ENCODE data around the gene KBTBD6. TPM values are rescaled to one million over a fixed set of nuclear protein-coding genes. Genes with fewer than 3 reads are reported as not detected.
"Not testable (repeated sequence)": the region's sequence is repeated elsewhere in the genome, so short reads cannot be mapped to it uniquely, and the experiment has no call there.

Gene KBTBD6, protein sequence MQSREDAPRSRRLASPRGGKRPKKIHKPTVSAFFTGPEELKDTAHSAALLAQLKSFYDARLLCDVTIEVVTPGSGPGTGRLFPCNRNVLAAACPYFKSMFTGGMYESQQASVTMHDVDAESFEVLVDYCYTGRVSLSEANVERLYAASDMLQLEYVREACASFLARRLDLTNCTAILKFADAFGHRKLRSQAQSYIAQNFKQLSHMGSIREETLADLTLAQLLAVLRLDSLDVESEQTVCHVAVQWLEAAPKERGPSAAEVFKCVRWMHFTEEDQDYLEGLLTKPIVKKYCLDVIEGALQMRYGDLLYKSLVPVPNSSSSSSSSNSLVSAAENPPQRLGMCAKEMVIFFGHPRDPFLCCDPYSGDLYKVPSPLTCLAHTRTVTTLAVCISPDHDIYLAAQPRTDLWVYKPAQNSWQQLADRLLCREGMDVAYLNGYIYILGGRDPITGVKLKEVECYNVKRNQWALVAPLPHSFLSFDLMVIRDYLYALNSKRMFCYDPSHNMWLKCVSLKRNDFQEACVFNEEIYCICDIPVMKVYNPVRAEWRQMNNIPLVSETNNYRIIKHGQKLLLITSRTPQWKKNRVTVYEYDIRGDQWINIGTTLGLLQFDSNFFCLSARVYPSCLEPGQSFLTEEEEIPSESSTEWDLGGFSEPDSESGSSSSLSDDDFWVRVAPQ
- 2.9 TPM for polyA plus RNA-seq (2013)

DNA sequence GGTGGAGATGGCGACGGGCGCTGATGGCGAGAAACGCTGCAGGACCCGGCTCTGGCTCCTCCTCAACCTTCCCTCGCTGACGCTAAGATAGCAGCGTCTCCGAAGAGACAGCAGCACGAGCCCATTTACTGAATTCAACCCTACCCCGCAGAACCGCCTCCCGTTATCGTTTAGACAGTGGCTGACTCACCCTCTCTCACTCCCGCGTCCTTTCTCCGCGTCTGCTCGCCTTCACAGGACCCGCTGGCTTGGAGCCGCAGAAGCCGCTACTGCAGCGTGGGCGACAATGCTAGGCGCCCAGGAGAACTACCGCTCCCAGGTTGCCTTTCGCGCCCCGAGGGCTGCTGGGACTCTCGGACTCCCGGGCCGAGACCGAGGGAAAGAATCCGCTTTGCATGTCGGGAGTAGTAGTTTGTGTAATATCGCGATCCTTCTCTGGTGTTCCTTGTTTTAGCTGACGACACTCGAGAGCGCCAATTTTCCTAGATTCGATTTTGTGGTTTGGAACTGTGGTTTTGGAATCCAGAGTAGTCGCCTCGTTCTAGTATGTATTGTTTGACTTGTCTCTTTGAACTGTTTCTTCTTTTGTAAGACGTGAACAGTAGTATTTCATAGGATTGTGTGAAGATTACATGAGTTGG is at the start of gene KBTBD6:
Gene KBTBD6 (minus strand): TSS at position 291 of the 641 bp plus-strand sequence. CDS start 291 bp downstream, outside the sequence.
- Histone ChIP-seq H3K27ac (ENCODE audit: insufficient read depth in 1 of 2, low read depth in 1 of 2, low read length in 2 of 2, poor library complexity in 1 of 2, severe bottlenecking in 2 of 2) (peak within 1 kb of the TSS; percentile 83 to 84), H3K9me3 (ENCODE audit: control extremely low read depth in 1 of 5, control insufficient read depth in 4 of 5, insufficient read depth in 2 of 5, low read depth in 1 of 5, low read length in 4 of 5) (no peaks in the 10 kb centered on the region), H3K4me1 (ENCODE audit: control extremely low read depth in 1 of 4, control insufficient read depth in 4 of 4, insufficient read depth in 4 of 4, low read length in 3 of 4) (peaks cover 8 to 33% (median 21%) of the 10 kb centered on the region in 4 experiments), H3K27me3 (replicated peaks in 2 of 5; ENCODE audit: control insufficient read depth in 4 of 5, insufficient read depth in 5 of 5, low read length in 4 of 5) (no peaks in the 10 kb centered on the region), H3K4me3 (ENCODE audit: control insufficient read depth in 1 of 7, extremely low read depth in 1 of 7, insufficient read depth in 4 of 7, low read depth in 2 of 7, low read length in 6 of 7) (peak within 1 kb of the TSS; percentile 81 to 96 (median 85)), H3K36me3 (ENCODE audit: control insufficient read depth in 4 of 4, insufficient read depth in 4 of 4, low read length in 3 of 4) (peaks cover 0 to 13% (median under 1%) of the 10 kb centered on the region in 4 experiments)
- ChIA-PET CTCF (no interaction called here), POLR2A (no interaction called here)
- peak; percentile 97 to 98 (median 98) for DNase-seq
- 0% methylated on average over 39 of the region's 45 CpGs for WGBS (ENCODE audit: insufficient coverage)

DNA sequence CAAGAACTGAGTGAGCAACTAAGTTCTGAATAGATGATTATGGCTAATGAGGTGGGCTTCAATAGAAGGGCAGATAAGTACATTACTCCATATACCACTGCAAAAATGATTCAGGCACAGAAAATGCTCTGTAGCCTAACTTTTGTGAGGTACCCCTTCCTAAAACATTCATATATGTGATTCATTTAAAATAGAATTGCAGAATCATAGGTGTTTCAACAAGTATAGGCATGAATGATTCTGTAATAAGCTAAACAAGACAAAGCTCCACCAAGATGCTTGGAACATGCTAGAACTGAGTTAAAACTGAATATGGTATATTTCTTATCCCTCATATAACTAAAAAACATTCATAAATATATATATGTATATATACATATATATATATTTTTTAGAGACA is 49.6 kb upstream of the KBTBD6 start:
- POLR2A ChIA-PET = no interaction called here

DNA sequence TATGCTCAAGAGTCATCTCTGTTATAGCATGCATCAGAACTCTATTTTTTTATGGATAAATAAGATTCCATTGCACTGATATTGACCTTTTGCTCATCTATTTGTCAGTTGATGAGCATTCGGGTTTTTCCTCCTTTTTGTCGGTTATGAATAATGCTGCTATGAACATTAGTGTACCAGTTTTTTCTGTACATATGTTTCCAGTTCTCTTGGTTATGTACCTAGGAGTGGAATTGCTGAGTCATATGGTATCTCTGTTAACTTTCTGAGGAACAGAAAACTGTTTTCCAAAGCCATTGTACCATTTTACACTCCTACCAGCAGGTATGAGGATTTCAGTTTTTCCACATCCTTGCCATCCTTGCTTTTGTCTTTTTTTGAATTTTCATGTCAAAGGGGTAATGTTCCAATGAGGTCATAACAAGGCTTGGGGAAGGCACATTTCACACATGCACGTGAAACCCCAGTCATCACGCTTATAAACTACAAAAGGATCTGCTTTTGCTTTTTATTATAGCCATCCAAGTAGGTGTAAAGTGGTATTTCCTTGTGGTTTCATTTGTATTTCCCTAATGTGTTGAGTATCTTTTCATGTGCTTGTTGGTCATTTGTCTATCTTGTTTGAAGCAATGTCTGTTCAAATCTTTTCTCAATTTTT is 47.1 kb upstream of the KBTBD6 start:
- Histone ChIP-seq H3K27ac (ENCODE audit: insufficient read depth in 1 of 2, low read depth in 1 of 2, low read length in 2 of 2, poor library complexity in 1 of 2, severe bottlenecking in 2 of 2) (no peak overlapping the region), H3K27me3 (replicated peaks in 2 of 5; ENCODE audit: control insufficient read depth in 4 of 5, insufficient read depth in 5 of 5, low read length in 4 of 5) (no peaks in the 10 kb centered on the region), H3K4me1 (ENCODE audit: control extremely low read depth in 1 of 4, control insufficient read depth in 4 of 4, insufficient read depth in 4 of 4, low read length in 3 of 4) (no peaks in the 10 kb centered on the region), H3K36me3 (ENCODE audit: control insufficient read depth in 4 of 4, insufficient read depth in 4 of 4, low read length in 3 of 4) (no peaks in the 10 kb centered on the region), H3K9me3 (ENCODE audit: control extremely low read depth in 1 of 5, control insufficient read depth in 4 of 5, insufficient read depth in 2 of 5, low read depth in 1 of 5, low read length in 4 of 5) (peaks cover 0 to 15% (median 3%) of the 10 kb centered on the region in 5 experiments), H3K4me3 (ENCODE audit: control insufficient read depth in 1 of 7, extremely low read depth in 1 of 7, insufficient read depth in 4 of 7, low read depth in 2 of 7, low read length in 6 of 7) (no peak overlapping the region)
- ChIA-PET POLR2A (no interaction called here), CTCF (interaction anchor here (1.0 kb wide), 1 partner anchor 40 kb away, joined by 3 read pairs; no protein-coding TSS in a partner anchor)
- WGBS (ENCODE audit: insufficient coverage) = 80% methylated on average over 1 of the region's 4 CpGs
- DNase-seq = no peak

More for the DNA sequence above, 49.6 kb upstream of the KBTBD6 start:
- H3K36me3 ChIP-seq (ENCODE audit: control insufficient read depth in 4 of 4, insufficient read depth in 4 of 4, low read length in 3 of 4) = no peaks in the 10 kb centered on the region
- no peak overlapping the region for H3K27ac ChIP-seq (ENCODE audit: insufficient read depth in 1 of 2, low read depth in 1 of 2, low read length in 2 of 2, poor library complexity in 1 of 2, severe bottlenecking in 2 of 2)
- H3K4me1 ChIP-seq (ENCODE audit: control extremely low read depth in 1 of 4, control insufficient read depth in 4 of 4, insufficient read depth in 4 of 4, low read length in 3 of 4) = no peaks in the 10 kb centered on the region
- H3K9me3 ChIP-seq (ENCODE audit: control extremely low read depth in 1 of 5, control insufficient read depth in 4 of 5, insufficient read depth in 2 of 5, low read depth in 1 of 5, low read length in 4 of 5) = no peaks in the 10 kb centered on the region
- no peak for DNase-seq
- H3K4me3 ChIP-seq (ENCODE audit: control insufficient read depth in 1 of 7, extremely low read depth in 1 of 7, insufficient read depth in 4 of 7, low read depth in 2 of 7, low read length in 6 of 7) = no peak overlapping the region
- CTCF ChIA-PET = no interaction called here
- no peaks in the 10 kb centered on the region for H3K27me3 ChIP-seq (replicated peaks in 2 of 5; ENCODE audit: control insufficient read depth in 4 of 5, insufficient read depth in 5 of 5, low read length in 4 of 5)

DNA sequence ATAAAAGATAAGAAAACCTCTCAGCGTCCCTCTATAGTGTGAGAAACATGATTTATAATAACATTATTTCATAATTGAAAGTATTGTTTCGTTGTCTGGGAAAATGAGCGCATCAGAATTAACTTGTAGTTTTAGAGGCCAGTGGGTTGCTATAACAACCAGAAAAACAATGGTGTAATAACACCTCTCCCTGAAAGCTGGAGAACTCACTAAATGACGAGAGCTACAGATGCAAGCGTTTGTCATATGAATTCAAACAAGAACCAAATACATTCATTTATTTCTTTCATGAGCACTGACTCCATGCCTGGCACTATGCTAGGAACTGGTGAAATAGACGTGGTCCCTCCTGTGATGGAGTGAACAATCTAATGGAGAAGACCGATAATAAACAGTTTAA is 45.4 kb upstream of the KBTBD6 start:
- Histone ChIP-seq H3K9me3 (ENCODE audit: control extremely low read depth in 1 of 5, control insufficient read depth in 4 of 5, insufficient read depth in 2 of 5, low read depth in 1 of 5, low read length in 4 of 5) (peaks cover 1 to 19% (median 4%) of the 10 kb centered on the region in 5 experiments), H3K27ac (ENCODE audit: insufficient read depth in 1 of 2, low read depth in 1 of 2, low read length in 2 of 2, poor library complexity in 1 of 2, severe bottlenecking in 2 of 2) (no peak overlapping the region), H3K4me1 (ENCODE audit: control extremely low read depth in 1 of 4, control insufficient read depth in 4 of 4, insufficient read depth in 4 of 4, low read length in 3 of 4) (no peaks in the 10 kb centered on the region), H3K4me3 (ENCODE audit: control insufficient read depth in 1 of 7, extremely low read depth in 1 of 7, insufficient read depth in 4 of 7, low read depth in 2 of 7, low read length in 6 of 7) (no peak overlapping the region), H3K36me3 (ENCODE audit: control insufficient read depth in 4 of 4, insufficient read depth in 4 of 4, low read length in 3 of 4) (no peaks in the 10 kb centered on the region), H3K27me3 (replicated peaks in 2 of 5; ENCODE audit: control insufficient read depth in 4 of 5, insufficient read depth in 5 of 5, low read length in 4 of 5) (no peaks in the 10 kb centered on the region)
- peak in 2 of 3 donors; percentile 29 to 47 for DNase-seq
- 100% methylated on average over 2 of the region's 7 CpGs for WGBS (ENCODE audit: insufficient coverage)
- ChIA-PET CTCF (no interaction called here), POLR2A (no interaction called here)

DNA sequence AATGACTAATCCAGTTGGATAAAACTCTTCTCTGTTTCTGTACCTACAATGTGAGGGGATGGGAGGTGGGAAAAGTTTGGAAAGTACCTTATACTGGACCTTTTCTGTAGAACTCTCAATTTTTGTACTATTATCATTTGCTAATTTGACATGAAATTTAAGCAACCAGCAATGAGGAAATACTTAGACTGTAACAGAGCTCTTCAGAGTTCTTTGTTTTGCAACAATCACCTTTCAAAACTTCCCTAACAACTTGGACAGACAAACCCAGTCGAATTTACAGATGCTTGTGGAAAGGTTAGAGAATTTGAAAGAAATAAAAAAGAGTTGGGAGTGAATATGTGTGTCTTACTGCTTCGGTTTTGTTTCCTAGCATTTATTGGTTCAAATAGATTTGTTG is 45.0 kb upstream of the KBTBD6 start:
- DNase-seq = no peak
- CTCF ChIA-PET = no interaction called here
- H3K27me3 ChIP-seq (replicated peaks in 2 of 5; ENCODE audit: control insufficient read depth in 4 of 5, insufficient read depth in 5 of 5, low read length in 4 of 5) = no peaks in the 10 kb centered on the region
- H3K4me3 ChIP-seq (ENCODE audit: control insufficient read depth in 1 of 7, extremely low read depth in 1 of 7, insufficient read depth in 4 of 7, low read depth in 2 of 7, low read length in 6 of 7) = peak overlapping the region in 1 of 7 experiments; percentile 10
- H3K36me3 ChIP-seq (ENCODE audit: control insufficient read depth in 4 of 4, insufficient read depth in 4 of 4, low read length in 3 of 4) = no peaks in the 10 kb centered on the region
- H3K4me1 ChIP-seq (ENCODE audit: control extremely low read depth in 1 of 4, control insufficient read depth in 4 of 4, insufficient read depth in 4 of 4, low read length in 3 of 4) = no peaks in the 10 kb centered on the region
- peaks cover 1 to 21% (median 4%) of the 10 kb centered on the region in 5 experiments for H3K9me3 ChIP-seq (ENCODE audit: control extremely low read depth in 1 of 5, control insufficient read depth in 4 of 5, insufficient read depth in 2 of 5, low read depth in 1 of 5, low read length in 4 of 5)
- no peak overlapping the region for H3K27ac ChIP-seq (ENCODE audit: insufficient read depth in 1 of 2, low read depth in 1 of 2, low read length in 2 of 2, poor library complexity in 1 of 2, severe bottlenecking in 2 of 2)
- WGBS (ENCODE audit: insufficient coverage) = no CpG with 5 or more reads among the region's 2 CpGs
- POLR2A ChIA-PET = no interaction called here

DNA sequence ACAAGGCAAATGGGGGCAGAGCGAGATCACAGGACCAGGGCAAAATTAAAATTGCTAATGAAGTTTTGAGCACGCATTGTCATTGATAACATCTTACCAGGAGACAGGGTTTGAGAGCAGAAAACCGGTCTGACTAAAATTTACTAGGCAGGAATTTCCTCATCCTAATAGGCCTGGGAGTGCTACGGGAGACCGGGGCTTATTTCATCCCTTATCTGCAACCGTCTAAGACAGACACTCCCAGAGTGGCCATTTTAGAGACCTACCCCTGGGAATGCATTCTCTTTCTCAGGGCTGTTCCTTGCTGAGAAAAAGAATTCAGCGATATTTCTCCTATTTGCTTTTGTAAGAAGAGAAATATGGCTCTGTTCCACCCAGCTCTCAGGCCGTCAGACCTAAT is 43.0 kb upstream of the KBTBD6 start:
- H3K4me3 ChIP-seq (ENCODE audit: control insufficient read depth in 1 of 7, extremely low read depth in 1 of 7, insufficient read depth in 4 of 7, low read depth in 2 of 7, low read length in 6 of 7); H3K27me3 ChIP-seq (replicated peaks in 2 of 5; ENCODE audit: control insufficient read depth in 4 of 5, insufficient read depth in 5 of 5, low read length in 4 of 5); H3K27ac ChIP-seq (ENCODE audit: insufficient read depth in 1 of 2, low read depth in 1 of 2, low read length in 2 of 2, poor library complexity in 1 of 2, severe bottlenecking in 2 of 2); POLR2A ChIA-PET; H3K4me1 ChIP-seq (ENCODE audit: control extremely low read depth in 1 of 4, control insufficient read depth in 4 of 4, insufficient read depth in 4 of 4, low read length in 3 of 4); DNase-seq; H3K36me3 ChIP-seq (ENCODE audit: control insufficient read depth in 4 of 4, insufficient read depth in 4 of 4, low read length in 3 of 4); CTCF ChIA-PET: not testable (repeated sequence)
- H3K9me3 ChIP-seq (ENCODE audit: control extremely low read depth in 1 of 5, control insufficient read depth in 4 of 5, insufficient read depth in 2 of 5, low read depth in 1 of 5, low read length in 4 of 5) = peaks cover 3 to 21% (median 4%) of the 10 kb centered on the region in 5 experiments
- 100% methylated on average over 5 of the region's 8 CpGs for WGBS (ENCODE audit: insufficient coverage)
